Vagina (tissue), 2 donors: ENCODE data around the gene ZBTB7C.

ENCODE experiments used
- CTCF ChIP-seq, 3 experiments: fragments of 450-650 bp in 2 of 3; fragments of 200-600 bp in 1 of 3; sonication (generic) in 1 of 3; IDR thresholded peaks; one replicate each; pipeline ENCODE4 v1.5.1; 2017 to 2019; ENCODE audit warnings: antibody characterized with exemption in 3 of 3, mild to moderate bottlenecking in 2 of 3, moderate library complexity in 2 of 3
- POLR2A ChIP-seq, 2 donors: fragments of 450-650 bp; IDR thresholded peaks; one replicate each; pipeline ENCODE4 v1.6.1; 2017; ENCODE audit warnings: antibody characterized with exemption in 2 of 2, mild to moderate bottlenecking in 2 of 2, moderate library complexity in 2 of 2

- TF ChIP-seq CTCF (IDR thresholded peaks at IDR 0.05) = no peak
- no peak for TF ChIP-seq POLR2A (IDR thresholded peaks at IDR 0.05)
Measured at GRCh38 chr18:48151421-48152065, 257.6 kb downstream of the ZBTB7C start.
